Osteoblast (primary cell): ENCODE data around the gene HNRNPH3. TPM values are rescaled to one million over a fixed set of nuclear protein-coding genes. Genes with fewer than 3 reads are reported as not detected.

Source experiments
- DNase-seq: peaks from one replicate; pipeline ENCODE4 v3.0.0; 2011; ENCODE audit warnings: low spot score, mixed read lengths; ENCODE audit not compliant: insufficient read length; ENCODE audit errors: missing footprints
- H2AFZ ChIP-seq: 2 replicates; pipeline ENCODE4 v1.6.0; 2011; ENCODE audit warnings: mild to moderate bottlenecking, low read length
- H3K27ac ChIP-seq: 2 replicates; pipeline ENCODE4 v1.5.1; 2011; ENCODE audit warnings: mild to moderate bottlenecking, low read depth, low read length, moderate library complexity
- H3K27me3 ChIP-seq: 2 replicates; pipeline ENCODE4 v1.6.0; 2012; ENCODE audit warnings: mild to moderate bottlenecking, control low read depth, inconsistent platforms, low read length, moderate library complexity; ENCODE audit not compliant: insufficient read depth
- H3K36me3 ChIP-seq: 2 replicates; pipeline ENCODE4 v1.5.1; 2011; ENCODE audit warnings: mild to moderate bottlenecking, low read length, control low read depth, moderate library complexity; ENCODE audit not compliant: insufficient read depth
- H3K4me1 ChIP-seq: 2 replicates; pipeline ENCODE4 v1.5.1; 2011; ENCODE audit warnings: mild to moderate bottlenecking, low read length, control low read depth, moderate library complexity; ENCODE audit not compliant: insufficient read depth
- H3K4me2 ChIP-seq: 2 replicates; pipeline ENCODE4 v1.6.0; 2011; ENCODE audit warnings: mild to moderate bottlenecking, low read length; ENCODE audit not compliant: insufficient read depth
- H3K4me3 ChIP-seq: fragments of 200-600 bp; sonication (generic); 3 replicates; pipeline ENCODE4 v1.5.1; 2012; ENCODE audit warnings: mild to moderate bottlenecking, low read length, inconsistent platforms; ENCODE audit not compliant: insufficient read depth
- H3K79me2 ChIP-seq: 2 replicates; pipeline ENCODE4 v1.6.0; 2012; ENCODE audit warnings: mild to moderate bottlenecking, low read length, control low read depth, inconsistent platforms; ENCODE audit not compliant: insufficient read depth
- H3K9me3 ChIP-seq: 2 replicates; pipeline ENCODE4 v1.5.1; 2011; ENCODE audit warnings: low read depth, low read length, control low read depth
- H4K20me1 ChIP-seq: 2 replicates; pipeline ENCODE4 v1.6.0; 2012; ENCODE audit warnings: mild to moderate bottlenecking, low read length, control low read depth; ENCODE audit not compliant: insufficient read depth
- total RNA-seq: library from RNA; depleted of rRNA; stranded (reverse); fragments of >200 nt; gene quantifications from 2 replicates; pipeline ENCODE4 v1.2.3, GENCODE V29; 2012
- TF ChIP-seq, protein P1 (sequence below): IDR thresholded peaks from 2 replicates; pipeline ENCODE4 v1.5.1; 2011; ENCODE audit warnings: mild to moderate bottlenecking, low read depth, low read length, moderate library complexity; ENCODE audit errors: extremely low read depth

HNRNPH3 gene
- total RNA-seq, 1 donor, result 10.1 TPM

DNA sequence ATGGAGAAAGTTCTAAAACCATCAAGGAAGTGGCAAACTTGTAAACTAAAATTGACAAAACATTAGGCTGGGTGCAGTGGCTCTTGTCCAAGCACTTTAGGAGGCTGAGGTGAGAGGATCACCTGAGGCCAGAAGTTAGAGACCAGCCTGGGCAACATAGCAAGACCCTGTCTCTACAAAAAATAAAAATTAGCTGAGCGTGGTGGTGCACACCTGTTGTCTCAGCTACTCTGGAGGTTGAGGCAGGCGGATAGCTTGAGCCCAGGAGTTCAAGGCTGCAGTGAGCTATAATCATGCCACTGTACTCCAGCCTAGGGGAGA is 29.4 kb upstream of the HNRNPH3 start:
- no peak for DNase-seq
- Histone ChIP-seq H3K4me2 (no peak overlapping the region), H3K36me3 (no peaks in the 10 kb centered on the region), H3K4me3 (no peak overlapping the region), H3K79me2 (no peaks in the 10 kb centered on the region), H3K27ac (no peak overlapping the region), H2AFZ (no peak overlapping the region), H3K9me3 (no peaks in the 10 kb centered on the region), H3K27me3 (no peaks in the 10 kb centered on the region), H4K20me1 (no peaks in the 10 kb centered on the region), H3K4me1 (no peaks in the 10 kb centered on the region)
- TF ChIP-seq, protein P1, sequence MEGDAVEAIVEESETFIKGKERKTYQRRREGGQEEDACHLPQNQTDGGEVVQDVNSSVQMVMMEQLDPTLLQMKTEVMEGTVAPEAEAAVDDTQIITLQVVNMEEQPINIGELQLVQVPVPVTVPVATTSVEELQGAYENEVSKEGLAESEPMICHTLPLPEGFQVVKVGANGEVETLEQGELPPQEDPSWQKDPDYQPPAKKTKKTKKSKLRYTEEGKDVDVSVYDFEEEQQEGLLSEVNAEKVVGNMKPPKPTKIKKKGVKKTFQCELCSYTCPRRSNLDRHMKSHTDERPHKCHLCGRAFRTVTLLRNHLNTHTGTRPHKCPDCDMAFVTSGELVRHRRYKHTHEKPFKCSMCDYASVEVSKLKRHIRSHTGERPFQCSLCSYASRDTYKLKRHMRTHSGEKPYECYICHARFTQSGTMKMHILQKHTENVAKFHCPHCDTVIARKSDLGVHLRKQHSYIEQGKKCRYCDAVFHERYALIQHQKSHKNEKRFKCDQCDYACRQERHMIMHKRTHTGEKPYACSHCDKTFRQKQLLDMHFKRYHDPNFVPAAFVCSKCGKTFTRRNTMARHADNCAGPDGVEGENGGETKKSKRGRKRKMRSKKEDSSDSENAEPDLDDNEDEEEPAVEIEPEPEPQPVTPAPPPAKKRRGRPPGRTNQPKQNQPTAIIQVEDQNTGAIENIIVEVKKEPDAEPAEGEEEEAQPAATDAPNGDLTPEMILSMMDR, result no peak

- Histone ChIP-seq H3K79me2 (no peaks in the 10 kb centered on the region), H3K4me3 (no peak overlapping the region), H3K4me1 (no peaks in the 10 kb centered on the region), H3K4me2 (no peak overlapping the region), H3K27ac (no peak overlapping the region), H2AFZ (no peak overlapping the region), H3K27me3 (no peaks in the 10 kb centered on the region), H3K9me3 (no peaks in the 10 kb centered on the region), H4K20me1 (no peaks in the 10 kb centered on the region), H3K36me3 (no peaks in the 10 kb centered on the region)
- DNase-seq, result no peak
- TF ChIP-seq, protein P1, result no peak
These were observed 29.0 kb upstream of the HNRNPH3 start for GRCh38 chr10:68302871-68303270.

GRCh38 chr10:68303849-68304412 is 27.9 kb upstream of the HNRNPH3 start:
- Histone ChIP-seq H3K79me2 (no peaks in the 10 kb centered on the region), H3K9me3 (no peaks in the 10 kb centered on the region), H3K4me3 (no peak overlapping the region), H3K27me3 (no peaks in the 10 kb centered on the region), H2AFZ (no peak overlapping the region), H4K20me1 (no peaks in the 10 kb centered on the region), H3K4me1 (no peaks in the 10 kb centered on the region), H3K27ac (no peak overlapping the region), H3K4me2 (no peak overlapping the region), H3K36me3 (no peaks in the 10 kb centered on the region)
- no peak for DNase-seq
- TF ChIP-seq, protein P1, result no peak

DNA sequence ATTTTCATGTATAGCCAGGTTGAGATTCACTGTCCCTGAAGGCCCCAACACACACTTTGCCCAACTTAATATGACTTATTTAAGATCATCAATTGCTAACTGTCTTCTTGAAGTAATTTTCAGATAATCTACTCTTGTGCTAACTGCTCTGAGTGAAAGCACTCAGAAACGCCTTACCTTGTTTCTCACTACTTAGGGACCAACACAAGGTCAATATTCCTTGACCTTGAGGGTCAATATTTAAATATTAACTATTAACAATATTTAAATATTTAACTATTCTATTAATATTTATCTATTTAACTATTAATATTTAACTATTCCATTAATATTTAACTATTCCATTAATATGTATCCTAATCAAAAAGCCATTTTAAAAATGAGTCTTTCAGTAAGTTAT is 26.0 kb upstream of the HNRNPH3 start:
- Histone ChIP-seq H3K4me3 (no peak overlapping the region), H2AFZ (no peak overlapping the region), H3K27me3 (no peaks in the 10 kb centered on the region), H4K20me1 (no peaks in the 10 kb centered on the region), H3K36me3 (no peaks in the 10 kb centered on the region), H3K9me3 (no peaks in the 10 kb centered on the region), H3K27ac (no peak overlapping the region), H3K79me2 (no peaks in the 10 kb centered on the region), H3K4me2 (no peak overlapping the region), H3K4me1 (no peaks in the 10 kb centered on the region)
- DNase-seq, result no peak
- TF ChIP-seq, protein P1, result no peak
